ENCODE results near the gene FHIP1B.
"Not testable (repeated sequence)": the region's sequence is repeated elsewhere in the genome, so short reads cannot be mapped to it uniquely, and the experiment has no call there.

The FHIP1B gene

GRCh38 chr11:6234387-6235107 is at the start of gene FHIP1B:
Gene FHIP1B (minus strand): TSS chr11:6234636. CDS start chr11:6224516, 10,120 bp downstream.
- DNase-seq = peak; percentile 98 to 99

- DNase-seq = no peak
These were observed 49.1 kb upstream of the FHIP1B start for GRCh38 chr11:6283453-6284023.

- not testable (repeated sequence) for DNase-seq
These were observed 46.4 kb upstream of the FHIP1B start for GRCh38 chr11:6280809-6281208.

- DNase-seq = no peak
These were observed 38.8 kb upstream of the FHIP1B start for GRCh38 chr11:6273188-6273587.

- DNase-seq = no peak
These were observed 37.2 kb upstream of the FHIP1B start for GRCh38 chr11:6271598-6271997.

GRCh38 chr11:6270584-6271246 is 36.3 kb upstream of the FHIP1B start:
- no peak for DNase-seq

- DNase-seq = no peak
These were observed 35.6 kb upstream of the FHIP1B start for GRCh38 chr11:6269994-6270393.

- no peak for DNase-seq
These were observed 34.4 kb upstream of the FHIP1B start for GRCh38 chr11:6268820-6269219.

- DNase-seq = no peak
These were observed 29.2 kb upstream of the FHIP1B start for GRCh38 chr11:6263662-6264061.

- DNase-seq = no peak
These were observed 25.8 kb upstream of the FHIP1B start for GRCh38 chr11:6260207-6260726.

GRCh38 chr11:6258571-6259081 is 24.2 kb upstream of the FHIP1B start:
- no peak for DNase-seq

- no peak for DNase-seq
These were observed 23.7 kb upstream of the FHIP1B start for GRCh38 chr11:6258141-6258540.

- DNase-seq = no peak
These were observed 18.8 kb upstream of the FHIP1B start for GRCh38 chr11:6253197-6253596.

- no peak for DNase-seq
These were observed 17.6 kb upstream of the FHIP1B start for GRCh38 chr11:6251990-6252473.

- DNase-seq = peak; percentile 23 to 52
These were observed 16.8 kb upstream of the FHIP1B start for GRCh38 chr11:6251120-6251733.

- peak in 1 of 2 experiments; percentile 24 for DNase-seq
These were observed 15.5 kb upstream of the FHIP1B start for GRCh38 chr11:6249770-6250555.

- not testable (repeated sequence) for DNase-seq
These were observed 14.5 kb upstream of the FHIP1B start for GRCh38 chr11:6248897-6249296.

GRCh38 chr11:6248248-6248647 is 13.8 kb upstream of the FHIP1B start:
- no peak for DNase-seq

GRCh38 chr11:6245536-6245935 is 11.1 kb upstream of the FHIP1B start:
- no peak for DNase-seq

GRCh38 chr11:6241316-6241715 is 6.9 kb upstream of the FHIP1B start:
- no peak for DNase-seq

- peak in 1 of 2 experiments; percentile 21 for DNase-seq
These were observed 6.3 kb upstream of the FHIP1B start for GRCh38 chr11:6240781-6241180.

- DNase-seq = no peak
These were observed 5.7 kb upstream of the FHIP1B start for GRCh38 chr11:6240139-6240538.
